Upper lobe of right lung (tissue), 1 donor: ENCODE results near the gene UFD1. TPM values are rescaled to one million over a fixed set of nuclear protein-coding genes. Genes with fewer than 3 reads are reported as not detected.

Experiments
- ATAC-seq: fragments of 200-7000 bp; cut with Tn5 transposase; one replicate; pipeline ENCODE4 v1.9.1; 2020; ENCODE audit warnings: mild to moderate bottlenecking, moderate library complexity
- DNase-seq: peaks from one replicate; pipeline ENCODE4 v3.0.0-alpha.2; 2020
- H3K27ac ChIP-seq: fragments of 200-600 bp; one replicate; pipeline ENCODE4 v1.8.0; 2022
- H3K27me3 ChIP-seq: fragments of 200-600 bp; one replicate; pipeline ENCODE4 v1.8.0; 2022; ENCODE audit warnings: mild to moderate bottlenecking
- H3K36me3 ChIP-seq: fragments of 200-600 bp; one replicate; pipeline ENCODE4 v1.8.0; 2022
- H3K4me1 ChIP-seq: fragments of 200-600 bp; one replicate; pipeline ENCODE4 v1.8.0; 2022
- H3K4me3 ChIP-seq: fragments of 200-600 bp; one replicate; pipeline ENCODE4 v1.8.0; 2022; ENCODE audit warnings: mild to moderate bottlenecking
- H3K9me3 ChIP-seq: fragments of 200-600 bp; one replicate; pipeline ENCODE4 v1.8.0; 2022
- intact Hi-C: fragments of 100-400 bp; cut with DNase I; formaldehyde crosslinking; loops from one replicate; pipeline ENCODE4 v1.11.0; 2022
- total RNA-seq: library from RNA; stranded (reverse); fragmentation: NEBNext Ultra II Directional; extraction: Animal tissue kit (Norgen Biotek cat#: 25700); gene quantifications from one replicate; pipeline ENCODE4 v1.2.1, GENCODE V29; 2021
- TF ChIP-seq, protein P1 (sequence below): fragments of 200-600 bp; IDR thresholded peaks from one replicate; pipeline ENCODE4 v1.8.0; 2022; ENCODE audit warnings: antibody characterized with exemption
- donor health status: DM: no; HTN: yes; CAD: no; lungs with severe emphysema.

UFD1 gene
- total RNA-seq, 1 donor from 2014 or later: 43.1 TPM

DNA sequence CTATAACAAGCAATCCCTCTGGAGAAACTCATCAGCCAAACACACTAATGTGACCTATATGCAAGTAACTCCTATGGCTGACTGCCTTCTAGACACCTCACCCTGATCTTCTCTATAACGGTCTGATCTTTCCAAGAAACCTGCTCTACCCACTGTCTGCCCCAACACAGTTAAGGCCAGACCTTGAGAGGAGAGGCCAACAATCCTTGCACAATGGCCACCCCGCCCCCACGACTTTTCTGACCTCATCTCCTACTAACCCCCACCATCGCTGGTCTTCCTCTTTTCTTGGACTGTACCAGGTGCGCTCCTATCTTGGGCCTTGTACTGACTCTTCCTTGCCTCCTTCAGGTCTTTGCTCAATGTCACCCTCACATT is 59.9 kb downstream of the UFD1 start:
- Histone ChIP-seq H3K4me3 (no peak overlapping the region), H3K36me3 (no peaks in the 10 kb centered on the region), H3K4me1 (no peaks in the 10 kb centered on the region), H3K9me3 (no peaks in the 10 kb centered on the region), H3K27ac (no peak overlapping the region), H3K27me3 (no peaks in the 10 kb centered on the region)
- TF ChIP-seq, protein P1, sequence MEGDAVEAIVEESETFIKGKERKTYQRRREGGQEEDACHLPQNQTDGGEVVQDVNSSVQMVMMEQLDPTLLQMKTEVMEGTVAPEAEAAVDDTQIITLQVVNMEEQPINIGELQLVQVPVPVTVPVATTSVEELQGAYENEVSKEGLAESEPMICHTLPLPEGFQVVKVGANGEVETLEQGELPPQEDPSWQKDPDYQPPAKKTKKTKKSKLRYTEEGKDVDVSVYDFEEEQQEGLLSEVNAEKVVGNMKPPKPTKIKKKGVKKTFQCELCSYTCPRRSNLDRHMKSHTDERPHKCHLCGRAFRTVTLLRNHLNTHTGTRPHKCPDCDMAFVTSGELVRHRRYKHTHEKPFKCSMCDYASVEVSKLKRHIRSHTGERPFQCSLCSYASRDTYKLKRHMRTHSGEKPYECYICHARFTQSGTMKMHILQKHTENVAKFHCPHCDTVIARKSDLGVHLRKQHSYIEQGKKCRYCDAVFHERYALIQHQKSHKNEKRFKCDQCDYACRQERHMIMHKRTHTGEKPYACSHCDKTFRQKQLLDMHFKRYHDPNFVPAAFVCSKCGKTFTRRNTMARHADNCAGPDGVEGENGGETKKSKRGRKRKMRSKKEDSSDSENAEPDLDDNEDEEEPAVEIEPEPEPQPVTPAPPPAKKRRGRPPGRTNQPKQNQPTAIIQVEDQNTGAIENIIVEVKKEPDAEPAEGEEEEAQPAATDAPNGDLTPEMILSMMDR: no peak
- intact Hi-C loops: no loop called here
- DNase-seq (no peak), ATAC-seq (peak; percentile 80)

DNA sequence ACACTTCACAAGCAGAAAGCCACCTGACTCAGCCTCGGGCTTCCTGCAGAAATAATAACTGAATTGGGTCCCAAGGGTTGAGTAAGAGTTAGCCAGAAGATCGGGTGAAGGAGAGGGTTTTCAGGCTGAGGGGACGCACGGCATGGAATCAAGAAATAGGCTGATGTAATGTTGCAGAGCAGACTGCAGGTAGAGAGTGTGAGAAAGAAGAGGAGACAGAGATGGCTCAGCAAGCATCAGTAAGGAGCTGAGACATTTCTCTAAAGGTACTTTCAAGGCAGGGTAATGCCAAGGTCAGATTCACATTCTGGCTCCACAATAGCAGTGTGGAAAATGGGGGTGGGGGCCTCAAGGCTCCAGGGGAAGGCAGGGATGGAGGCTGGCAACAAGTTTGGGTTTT is 66.1 kb downstream of the UFD1 start:
- no peaks in the 10 kb centered on the region for H3K4me1 ChIP-seq
- no peak for ATAC-seq
- DNase-seq: no peak
- H3K4me3 ChIP-seq: no peak overlapping the region
- no peaks in the 10 kb centered on the region for H3K27me3 ChIP-seq
- TF ChIP-seq, protein P1: no peak
- intact Hi-C loops: no loop called here
- H3K36me3 ChIP-seq: peaks cover 30% of the 10 kb centered on the region
- no peaks in the 10 kb centered on the region for H3K9me3 ChIP-seq
- no peak overlapping the region for H3K27ac ChIP-seq

GRCh38 chr22:19412478-19412877 is 66.5 kb downstream of the UFD1 start:
- no peak overlapping the region for H3K4me3 ChIP-seq
- no peaks in the 10 kb centered on the region for H3K4me1 ChIP-seq
- no peak for DNase-seq
- H3K9me3 ChIP-seq: no peaks in the 10 kb centered on the region
- TF ChIP-seq, protein P1: no peak
- H3K36me3 ChIP-seq: peaks cover 35% of the 10 kb centered on the region
- H3K27me3 ChIP-seq: no peaks in the 10 kb centered on the region
- no peak for ATAC-seq
- no peak overlapping the region for H3K27ac ChIP-seq
- intact Hi-C loops: no loop called here

- Histone ChIP-seq H3K36me3 (peaks cover 42% of the 10 kb centered on the region), H3K4me1 (no peaks in the 10 kb centered on the region), H3K4me3 (no peak overlapping the region), H3K9me3 (no peaks in the 10 kb centered on the region), H3K27me3 (no peaks in the 10 kb centered on the region), H3K27ac (no peak overlapping the region)
- intact Hi-C loops: no loop called here
- TF ChIP-seq, protein P1: no peak
- ATAC-seq (no peak), DNase-seq (no peak)
These were observed 67.3 kb downstream of the UFD1 start for GRCh38 chr22:19411690-19412045.

DNA sequence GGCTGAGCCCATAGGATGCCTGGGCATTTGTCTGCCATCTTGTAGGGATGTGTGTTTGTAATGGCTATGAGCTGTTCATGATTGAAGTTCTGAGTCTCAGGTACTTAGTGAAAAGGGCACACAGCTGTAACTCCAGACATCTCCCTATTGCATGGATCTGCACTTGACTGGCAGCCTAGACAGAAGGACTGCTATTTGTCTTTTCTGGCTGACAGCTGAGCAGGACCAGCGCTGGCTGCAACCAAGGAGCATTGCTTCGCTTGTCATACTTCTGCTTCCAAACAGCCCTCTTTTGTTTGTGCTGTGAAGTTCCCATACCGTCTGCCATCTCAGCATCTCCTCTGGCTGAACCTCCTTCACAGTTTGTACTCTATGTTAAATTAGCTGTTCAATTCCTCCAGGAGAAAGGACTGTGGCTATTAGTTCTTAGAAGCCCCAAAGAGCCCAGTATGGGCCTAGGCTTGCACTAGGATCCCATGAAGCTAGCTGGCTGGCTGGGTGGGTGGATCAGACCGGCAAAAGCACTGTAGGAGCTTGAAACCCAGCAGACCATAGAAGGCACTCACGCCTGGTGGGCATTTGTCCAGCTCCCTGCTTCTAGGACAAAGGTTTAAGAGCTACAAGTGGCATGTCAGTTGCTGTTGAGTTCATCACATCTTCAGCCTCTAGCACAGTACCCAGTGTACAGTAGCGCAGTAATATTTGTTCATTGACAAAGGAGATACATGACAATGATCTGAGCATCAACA is 67.9 kb downstream of the UFD1 start:
- intact Hi-C loops: no loop called here
- no peak overlapping the region for H3K4me3 ChIP-seq
- H3K27ac ChIP-seq: no peak overlapping the region
- H3K27me3 ChIP-seq: no peaks in the 10 kb centered on the region
- ATAC-seq (no peak), DNase-seq (no peak)
- H3K36me3 ChIP-seq: peaks cover 48% of the 10 kb centered on the region
- no peaks in the 10 kb centered on the region for H3K4me1 ChIP-seq
- TF ChIP-seq, protein P1: no peak
- no peaks in the 10 kb centered on the region for H3K9me3 ChIP-seq
